HG03175 (cell line): ENCODE data around the gene KDM4B.

Experiments used
- ATAC-seq: cut with Tn5 transposase; IDR thresholded peaks from one replicate; pipeline ENCODE4 v1.9.1; 2021; ENCODE audit warnings: mild to moderate bottlenecking, moderate library complexity; ENCODE audit not compliant: unreplicated experiment

KDM4B gene

DNA sequence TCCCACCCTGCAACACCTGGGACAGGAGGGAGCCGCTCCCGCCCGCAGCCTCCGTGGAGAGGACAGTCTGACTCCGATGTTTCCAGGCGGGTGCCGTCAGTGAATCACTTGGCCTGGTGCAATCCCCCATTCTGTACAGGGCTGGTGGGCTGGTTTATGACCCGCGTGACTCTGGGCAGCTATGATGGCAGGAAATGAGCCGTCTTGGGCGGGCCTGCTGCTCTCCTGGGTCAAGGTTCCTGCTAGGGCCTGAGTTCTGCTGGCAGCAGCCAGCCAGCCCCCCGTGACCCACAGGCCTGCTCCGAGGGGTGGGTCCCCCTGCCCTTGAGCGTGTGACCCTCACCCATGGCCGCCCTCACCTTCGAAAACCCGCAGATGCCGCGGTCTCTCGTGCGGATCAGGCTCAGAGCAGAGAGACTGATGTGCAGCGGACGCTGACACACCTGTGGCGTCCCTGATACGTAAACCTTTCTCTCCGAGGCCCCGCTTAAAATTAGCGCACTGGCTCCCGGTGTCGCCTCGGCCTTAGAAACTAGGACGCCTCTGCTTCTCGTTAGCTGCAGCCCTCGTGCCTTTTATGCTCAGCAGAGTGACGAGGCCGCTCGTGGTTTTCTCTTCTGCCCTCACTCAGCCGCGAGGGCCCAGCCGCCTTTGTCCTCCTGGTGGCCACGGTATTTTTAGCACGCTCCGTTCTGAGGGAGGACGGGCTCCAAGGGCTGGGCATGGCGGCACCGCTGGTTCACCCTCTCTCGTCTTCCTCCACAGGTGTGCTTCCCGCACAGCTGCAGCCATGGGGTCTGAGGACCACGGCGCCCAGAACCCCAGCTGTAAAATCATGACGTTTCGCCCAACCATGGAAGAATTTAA, 63.4 kb downstream of the KDM4B start:
- no peak for ATAC-seq

DNA sequence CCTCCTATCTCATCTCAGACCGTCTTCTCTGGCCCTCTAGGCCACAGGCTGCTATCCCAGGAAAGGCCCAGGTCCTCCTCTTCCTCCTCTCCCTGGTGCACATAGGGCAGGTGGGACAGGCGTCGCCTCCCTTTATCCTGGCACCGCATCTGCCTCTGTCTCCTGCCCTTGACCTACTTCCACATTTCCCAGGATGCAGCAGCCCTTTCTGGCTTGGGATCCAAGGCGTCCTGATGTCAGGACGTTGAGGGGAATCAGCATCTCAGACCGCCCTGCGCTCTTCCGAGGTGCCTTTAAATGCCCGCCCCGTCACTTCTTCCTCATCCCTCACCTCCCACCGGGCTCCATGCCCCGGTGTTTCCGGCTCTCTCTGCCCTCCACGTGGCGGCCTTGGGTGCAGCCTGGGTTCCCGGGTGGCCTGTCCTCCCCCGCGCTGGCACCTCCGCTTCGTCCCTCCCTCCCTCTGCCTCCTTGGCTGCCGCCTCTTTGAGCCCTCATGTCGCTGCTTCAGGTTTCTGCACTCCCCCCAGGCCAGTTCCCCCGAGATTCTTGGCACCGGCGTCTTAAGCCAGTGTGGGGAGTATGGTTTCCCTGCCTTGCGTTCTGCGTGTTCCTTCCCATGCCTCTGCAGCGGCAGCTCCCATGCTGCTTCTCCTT, 66.3 kb downstream of the KDM4B start:
- no peak for ATAC-seq

DNA sequence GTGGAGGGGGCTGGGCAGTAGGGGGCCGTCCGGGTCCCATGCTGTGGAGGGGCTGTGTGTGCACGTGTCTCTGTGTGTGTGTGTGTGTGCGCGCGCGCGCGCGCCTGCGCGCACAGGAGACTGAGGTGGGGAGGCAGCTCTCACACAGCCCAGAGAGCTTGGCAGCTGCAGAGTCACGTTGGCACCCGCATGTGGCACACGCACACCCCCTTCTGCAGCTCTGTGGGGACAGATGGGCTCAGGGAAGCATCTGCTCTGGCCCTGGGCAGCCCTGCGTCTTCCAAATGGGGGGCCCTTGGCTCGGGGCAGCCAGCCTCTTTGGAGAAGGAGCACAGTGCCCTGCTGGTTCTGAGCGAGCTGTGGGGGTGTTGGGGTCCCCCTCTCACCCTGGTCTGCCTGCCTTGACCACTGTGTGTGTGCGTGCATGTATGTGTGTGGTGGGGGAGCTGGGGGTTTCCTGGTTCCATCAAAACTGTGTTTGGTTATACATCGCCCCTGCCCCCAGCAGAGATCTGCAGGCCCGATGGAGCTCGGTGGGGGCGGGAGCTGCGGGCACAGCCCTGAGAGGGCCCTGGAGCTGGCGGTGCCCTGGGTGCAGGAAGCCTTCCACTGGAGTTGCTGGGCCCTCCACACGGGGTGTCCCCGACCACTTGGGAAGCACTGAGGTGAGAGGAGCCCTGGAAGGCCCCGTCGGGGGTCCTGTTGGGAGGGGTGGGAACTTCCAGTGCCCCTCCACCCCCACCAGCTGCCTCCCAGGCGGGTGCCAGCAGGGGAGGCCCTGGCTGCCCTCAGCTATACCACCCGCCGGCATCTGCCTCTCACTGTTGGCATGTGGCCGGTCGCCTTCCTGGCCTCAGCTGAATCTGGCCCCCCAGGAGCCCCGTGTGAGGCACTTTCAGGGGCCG, 67.1 kb downstream of the KDM4B start:
- no peak for ATAC-seq

DNA sequence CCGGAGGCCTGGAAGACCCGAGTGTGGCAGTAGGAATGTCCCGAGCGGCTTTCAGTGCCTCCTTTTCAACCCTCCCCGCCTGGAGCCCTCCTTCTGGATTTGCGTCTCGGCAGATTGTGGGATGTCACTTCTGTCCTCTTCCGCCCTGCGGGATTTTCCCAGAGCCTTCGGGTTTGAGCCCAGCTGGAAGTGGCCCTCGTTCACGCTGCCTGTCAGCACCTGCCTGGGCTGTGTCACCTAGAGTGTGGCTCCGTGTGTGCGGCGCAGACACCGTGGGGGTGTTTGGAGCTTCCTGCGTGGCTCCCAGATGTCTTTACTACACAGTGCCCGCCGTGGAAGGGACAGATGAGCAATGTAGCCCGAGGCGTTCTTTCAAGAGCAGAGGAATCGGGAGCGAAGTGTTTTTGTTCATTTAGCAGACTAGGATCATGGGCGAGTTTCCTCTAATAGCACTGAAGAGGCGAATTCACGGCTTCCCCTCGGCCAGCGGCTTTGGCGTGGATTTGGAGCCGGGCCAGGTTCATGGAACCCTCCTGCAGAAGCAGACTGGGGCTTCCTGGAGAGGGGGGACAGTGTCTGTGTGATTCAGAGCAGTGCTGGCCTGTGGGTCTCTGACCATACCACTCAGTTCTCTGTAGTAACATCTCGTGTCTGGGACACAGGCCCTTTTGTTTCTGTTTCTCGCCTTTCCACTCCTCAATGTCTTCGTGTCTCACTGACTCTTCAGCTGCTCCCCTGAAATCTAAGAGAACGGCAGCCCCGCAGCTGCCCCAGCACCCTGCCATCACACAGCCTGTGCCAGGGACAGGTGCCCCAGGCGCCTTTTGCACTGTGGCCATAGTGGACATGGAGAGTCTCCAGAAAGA, 68.0 kb downstream of the KDM4B start:
- ATAC-seq = no peak

DNA sequence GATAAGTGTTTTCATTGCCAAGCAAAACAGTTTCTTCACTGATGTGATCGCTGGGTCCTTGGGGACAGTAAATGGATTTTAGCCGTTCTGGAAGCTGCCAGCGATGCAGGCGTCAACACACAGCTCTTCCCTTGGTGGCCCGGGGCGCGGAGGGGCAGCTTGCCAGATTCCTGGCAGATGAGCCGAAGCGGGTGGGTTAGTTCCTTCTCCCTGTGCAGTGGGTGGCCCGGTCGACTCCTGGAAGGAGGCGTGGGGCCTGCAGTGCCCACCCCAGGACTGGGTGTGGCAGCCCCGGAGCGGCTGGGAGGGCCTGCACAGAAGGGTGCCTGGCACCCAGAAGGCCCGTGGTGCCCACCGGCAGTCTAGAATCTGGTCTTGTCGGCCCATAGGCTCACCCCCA, 69.0 kb downstream of the KDM4B start:
- no peak for ATAC-seq

DNA sequence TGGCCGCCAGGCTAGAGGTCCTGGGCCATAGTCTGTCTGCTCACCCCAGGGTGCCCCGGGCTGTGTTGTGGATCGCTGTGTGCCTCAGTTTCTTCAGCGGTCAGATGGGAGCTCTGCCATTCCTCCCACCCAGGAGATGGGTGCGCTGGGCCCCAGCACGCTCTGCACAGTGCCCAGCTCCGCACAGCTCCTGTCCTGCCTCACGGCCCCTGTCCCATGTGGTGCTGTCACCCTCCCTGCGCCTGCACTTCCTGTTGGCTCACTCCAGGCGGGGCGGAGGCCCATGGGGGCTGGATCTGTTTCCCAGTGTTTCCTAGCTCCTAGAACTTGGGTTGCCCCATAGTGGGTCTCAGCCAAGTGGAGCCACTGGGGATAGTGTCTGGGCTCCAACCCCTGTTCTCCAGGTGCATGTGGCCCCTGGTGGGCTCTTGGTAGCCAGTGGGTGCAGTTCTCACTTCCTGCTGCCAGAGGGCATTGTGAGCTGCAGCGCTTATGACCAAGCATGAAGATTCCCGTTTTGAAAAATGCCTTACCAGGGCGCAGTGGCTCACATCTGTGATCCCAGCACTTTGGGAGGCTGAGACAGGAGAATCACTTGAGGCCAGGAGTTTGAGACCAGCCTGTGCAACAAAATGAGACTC, 69.8 kb downstream of the KDM4B start:
- no peak for ATAC-seq

DNA sequence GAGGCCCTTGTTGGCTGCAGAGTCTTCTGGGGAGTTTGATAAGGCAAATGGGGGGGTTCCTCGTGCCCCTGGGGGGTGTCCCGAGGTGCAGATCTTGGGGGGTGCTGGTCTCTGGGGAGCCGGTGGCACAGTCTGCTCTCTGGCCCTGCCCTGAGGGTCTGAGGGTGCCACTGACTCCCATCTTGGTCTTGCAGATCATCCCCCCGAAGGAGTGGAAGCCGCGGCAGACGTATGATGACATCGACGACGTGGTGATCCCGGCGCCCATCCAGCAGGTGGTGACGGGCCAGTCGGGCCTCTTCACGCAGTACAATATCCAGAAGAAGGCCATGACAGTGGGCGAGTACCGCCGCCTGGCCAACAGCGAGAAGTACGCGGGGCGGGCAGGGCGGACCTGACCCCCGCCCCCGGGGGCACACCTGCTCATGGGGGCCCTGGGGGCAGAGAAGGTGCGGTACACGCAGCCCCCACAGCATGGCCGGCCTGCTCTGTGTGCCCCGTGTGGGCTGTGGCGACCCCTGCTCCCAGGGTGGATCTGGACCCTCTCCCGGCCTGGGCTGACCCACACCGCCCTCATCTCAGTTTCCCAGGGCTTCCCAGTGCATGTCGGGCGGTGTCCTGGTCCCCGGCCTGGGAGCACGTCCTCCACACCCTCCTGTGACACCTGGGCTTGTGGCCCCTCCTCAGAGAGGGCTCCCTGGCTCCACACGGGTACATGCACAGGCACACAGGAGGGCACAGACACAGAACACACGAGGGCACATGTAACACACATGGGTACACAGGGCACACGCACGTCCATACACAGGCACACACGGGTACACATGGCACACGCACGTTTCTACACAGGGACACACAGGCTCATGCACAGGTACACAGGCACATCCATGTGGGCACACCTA, 71.0 kb downstream of the KDM4B start:
- no peak for ATAC-seq

DNA sequence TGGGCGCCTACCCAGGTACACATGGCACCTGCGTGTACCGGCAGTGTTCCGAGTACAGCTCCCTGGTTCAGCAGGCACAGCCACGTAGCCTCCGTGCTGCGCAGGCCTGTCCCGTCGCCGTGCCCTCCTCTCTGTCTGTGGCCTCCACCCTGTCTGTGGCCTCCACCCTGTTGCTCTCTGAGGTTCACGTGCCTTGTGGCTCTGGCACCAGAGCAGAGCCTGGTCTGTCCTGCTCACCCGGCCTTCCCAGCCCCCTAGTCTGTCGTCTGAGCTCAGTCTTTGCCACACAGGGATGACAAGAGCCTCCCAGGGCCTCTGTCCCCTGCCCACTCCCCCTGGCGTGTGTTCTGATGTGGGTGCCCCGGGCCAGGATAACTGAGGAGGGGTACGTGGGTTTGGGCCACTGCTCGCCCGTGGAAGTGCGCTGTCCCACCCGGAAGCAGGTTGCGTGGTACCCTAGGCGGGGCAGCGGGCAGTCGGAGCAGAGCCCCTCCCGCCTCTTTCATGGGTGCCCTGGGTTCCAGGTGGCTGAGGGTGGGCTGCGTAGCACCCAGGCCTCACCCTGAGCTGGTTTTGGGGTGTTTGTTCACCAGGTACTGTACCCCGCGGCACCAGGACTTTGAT, 71.7 kb downstream of the KDM4B start:
- ATAC-seq = no peak

DNA sequence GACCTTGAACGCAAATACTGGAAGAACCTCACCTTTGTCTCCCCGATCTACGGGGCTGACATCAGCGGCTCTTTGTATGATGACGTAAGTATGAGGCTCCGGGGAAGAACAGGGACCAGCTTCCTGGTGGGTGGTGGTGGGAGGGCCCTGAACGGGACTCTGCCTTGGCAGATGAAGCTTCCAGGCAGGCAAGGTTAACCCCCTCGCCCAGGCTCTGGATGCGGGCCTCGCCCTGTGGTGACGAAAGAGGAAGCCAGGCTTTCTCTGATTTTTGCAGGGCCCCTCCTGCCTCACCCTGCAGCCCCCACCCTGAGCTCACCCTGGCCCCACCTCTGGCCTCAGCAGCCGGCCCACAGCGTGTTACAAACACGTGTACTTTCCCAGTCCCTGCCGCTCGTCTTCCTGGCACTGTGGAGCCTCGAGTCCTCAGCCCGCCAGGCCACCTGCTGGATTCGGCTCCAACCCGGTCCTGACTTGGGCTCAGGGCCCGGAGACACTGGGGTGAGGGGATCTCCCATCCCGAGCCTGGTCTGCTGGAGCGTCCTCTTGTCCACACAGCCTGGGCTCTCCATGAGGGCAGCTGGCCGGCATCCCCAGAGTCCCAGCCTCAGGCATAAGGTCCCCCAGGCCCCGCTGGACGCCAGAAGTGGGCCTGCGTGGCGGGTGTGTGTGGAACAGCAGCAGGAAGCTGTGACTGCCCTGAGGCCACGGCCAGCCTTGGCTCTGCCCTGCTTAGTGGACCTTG, 72.4 kb downstream of the KDM4B start:
- ATAC-seq = no peak

DNA sequence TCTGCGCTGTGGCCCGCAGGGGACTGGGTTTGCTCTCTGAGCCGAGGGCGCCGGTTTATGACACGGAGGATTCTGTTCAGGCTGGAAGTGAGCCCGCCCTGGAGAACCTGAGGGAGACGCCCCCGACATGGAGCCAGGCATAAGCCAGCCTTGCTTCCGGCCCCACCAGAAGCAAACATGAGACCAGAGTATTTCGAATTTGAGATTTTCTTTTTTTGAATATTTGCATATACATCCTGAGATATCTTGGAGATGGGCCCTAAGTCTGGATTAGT, 72.9 kb downstream of the KDM4B start:
- ATAC-seq = no peak

DNA sequence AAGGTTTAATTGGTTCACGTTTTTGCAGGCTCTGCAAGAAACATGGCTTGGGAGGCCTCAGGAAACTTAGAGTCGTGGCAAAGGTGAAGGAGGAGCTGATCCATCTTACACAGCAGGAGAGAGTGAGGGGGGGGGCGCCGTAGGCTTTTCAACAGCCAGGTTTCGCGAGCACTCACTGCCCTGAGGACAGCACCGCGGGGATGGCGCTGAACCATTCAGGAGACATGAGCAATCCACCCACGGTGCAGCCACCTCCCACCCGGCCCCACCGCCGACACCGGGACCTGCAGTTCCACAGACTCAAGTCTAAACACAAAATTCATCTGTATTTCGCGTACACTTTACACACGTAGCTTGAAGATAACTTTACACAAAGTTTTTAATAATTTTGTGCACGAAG, 73.6 kb downstream of the KDM4B start:
- ATAC-seq = no peak

DNA sequence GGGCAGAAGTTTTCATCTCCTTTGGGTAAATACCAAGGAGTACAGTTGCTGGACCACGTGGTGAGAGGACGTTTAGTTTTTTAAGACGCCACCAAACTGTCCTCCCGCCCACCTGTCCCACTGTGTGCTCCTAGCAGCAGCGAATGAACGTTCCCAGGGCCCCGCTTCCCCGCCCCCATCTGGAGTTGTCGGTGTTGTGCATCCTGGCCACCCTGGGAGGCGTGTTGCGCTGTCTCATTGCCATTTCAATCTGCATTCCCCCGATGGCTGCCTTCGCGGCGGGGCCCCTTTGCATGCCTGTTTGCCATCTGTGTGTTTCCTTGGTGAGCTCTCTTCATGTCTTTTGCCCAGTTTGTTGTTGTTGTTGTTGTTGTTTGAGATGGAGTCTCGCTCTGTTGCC, 76.1 kb downstream of the KDM4B start:
- no peak for ATAC-seq

DNA sequence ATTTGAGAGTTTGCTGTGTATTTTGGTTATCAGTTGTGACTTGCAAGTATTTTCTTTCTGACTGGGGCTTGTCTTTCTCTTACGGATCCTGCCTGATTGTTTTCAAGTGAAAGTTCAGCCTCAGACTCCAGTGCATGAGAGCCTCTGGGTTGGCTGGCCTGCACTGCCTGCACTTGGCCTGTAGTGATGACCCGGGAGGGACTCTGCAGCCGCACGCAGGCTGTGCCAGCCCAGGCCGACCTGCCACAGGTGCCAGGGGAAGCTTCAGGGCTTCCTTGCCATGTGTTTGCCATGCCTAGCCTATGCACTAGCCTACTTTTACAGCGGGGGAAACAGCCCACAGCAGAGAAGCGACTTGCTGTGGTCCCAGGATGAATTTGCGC, 77.0 kb downstream of the KDM4B start:
- ATAC-seq = no peak

DNA sequence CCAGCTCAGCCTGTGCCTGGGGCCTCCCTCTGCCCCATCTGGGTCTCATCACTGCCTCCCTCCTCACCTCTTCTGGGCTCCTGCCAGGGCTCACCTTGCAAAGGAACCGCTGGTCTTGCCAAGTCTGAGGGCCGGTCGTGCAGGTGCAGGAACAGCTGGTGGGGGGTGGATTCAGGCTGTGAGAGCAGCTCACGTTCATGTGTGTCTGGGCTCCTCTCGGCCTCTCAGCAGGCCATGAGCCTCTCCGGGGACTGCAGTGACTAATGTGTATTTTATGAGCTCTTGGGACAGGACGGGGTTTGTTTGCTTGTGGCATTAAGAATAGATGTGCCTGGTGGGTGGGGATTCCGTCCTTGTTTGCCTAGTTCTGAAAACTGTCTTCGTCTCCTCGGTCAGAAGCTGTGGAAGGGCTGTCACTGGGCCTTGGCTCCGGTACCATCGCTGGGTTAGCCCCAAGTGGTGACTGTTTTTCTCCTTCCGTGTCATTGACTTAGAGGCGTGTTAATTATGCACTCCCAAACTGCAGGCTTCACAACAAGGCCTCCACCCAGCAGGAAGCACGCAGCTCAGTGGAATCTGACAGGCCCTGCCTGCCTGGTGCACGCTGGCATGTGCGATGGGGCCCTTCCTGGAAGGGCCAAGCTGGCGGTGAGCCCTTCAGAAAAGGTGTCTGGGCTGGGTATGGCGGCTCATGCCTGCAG, 77.6 kb downstream of the KDM4B start:
- ATAC-seq = no peak

DNA sequence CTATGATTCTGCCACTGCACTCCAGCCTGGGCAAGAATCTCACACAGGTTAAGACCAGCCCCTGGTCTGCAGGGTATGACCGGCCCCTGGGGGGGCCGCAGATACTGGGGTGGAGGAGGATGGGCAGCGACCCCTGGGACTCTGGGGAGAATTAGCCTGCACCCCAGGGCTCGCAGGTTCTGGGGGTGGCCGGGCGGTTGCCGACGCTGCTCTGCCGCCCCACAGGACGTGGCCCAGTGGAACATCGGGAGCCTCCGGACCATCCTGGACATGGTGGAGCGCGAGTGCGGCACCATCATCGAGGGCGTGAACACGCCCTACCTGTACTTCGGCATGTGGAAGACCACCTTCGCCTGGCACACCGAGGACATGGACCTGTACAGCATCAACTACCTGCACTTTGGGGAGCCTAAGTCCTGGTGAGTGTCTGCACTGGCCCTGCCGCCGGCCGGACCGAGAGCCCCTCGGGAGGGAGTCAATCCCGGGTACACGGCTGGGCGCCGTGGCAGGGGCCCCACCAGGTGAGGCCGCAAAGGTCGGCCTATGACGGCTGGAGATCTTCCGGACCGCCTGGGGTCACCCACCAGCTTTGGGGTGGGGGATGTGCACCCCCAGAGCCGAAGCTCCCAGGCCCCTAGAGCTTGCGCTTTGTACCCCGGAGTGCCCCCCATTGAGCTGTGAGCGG, 78.5 kb downstream of the KDM4B start:
- ATAC-seq = no peak

DNA sequence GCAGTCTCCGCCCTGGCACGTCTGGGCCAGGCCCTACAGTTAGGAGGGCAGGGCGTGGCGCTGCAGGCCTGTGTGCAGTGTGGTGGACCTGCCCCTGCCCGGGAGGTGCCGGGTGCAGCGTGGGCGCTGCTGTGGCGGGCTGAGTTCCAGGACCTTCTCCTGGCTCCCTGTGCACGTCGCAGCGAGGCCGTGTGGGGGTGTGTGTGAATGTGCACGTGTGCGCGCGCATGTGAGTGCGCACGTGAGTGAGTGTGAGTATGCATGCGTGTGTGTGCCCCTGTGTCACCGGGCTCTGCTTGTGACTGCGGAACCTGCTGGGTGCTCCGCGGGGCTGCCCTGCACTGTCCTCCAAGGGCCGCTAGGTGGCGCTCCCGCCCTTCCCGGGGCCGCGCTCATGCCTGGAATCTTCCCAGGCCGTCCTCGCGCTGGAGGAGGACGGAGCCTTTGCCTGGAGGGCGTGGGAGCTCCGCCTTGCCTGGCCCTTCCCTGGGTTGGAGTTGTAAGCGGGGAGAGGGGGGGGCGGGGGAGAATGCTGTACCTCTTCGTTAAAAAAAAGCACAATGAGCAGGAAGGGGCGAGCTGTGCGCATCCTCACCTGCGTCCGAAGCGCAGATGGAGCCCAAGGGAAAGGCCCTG, 79.3 kb downstream of the KDM4B start:
- ATAC-seq = no peak
